ENCODE results near the gene CA5A.

DNA sequence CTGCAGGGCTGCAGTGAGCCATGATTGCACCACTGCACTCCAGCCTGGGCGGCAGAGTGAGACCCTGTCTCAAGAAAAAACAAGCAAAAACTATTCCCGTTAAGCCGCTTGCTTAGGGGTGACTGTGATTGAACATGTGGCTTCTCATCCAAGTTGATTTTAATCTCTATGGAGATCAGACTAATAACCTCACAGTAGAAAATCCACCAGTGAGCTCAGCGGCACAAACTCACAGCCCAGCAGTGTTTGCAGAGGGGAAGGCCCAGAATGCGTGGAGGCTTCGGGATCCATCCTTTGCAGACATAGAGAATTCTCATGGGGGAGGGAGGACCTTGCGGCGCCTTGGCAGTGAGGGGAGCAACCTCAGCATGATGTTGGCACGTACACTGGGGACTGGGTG is 22.3 kb upstream of the CA5A start:
- no peak for TF ChIP-seq POLR2A (IDR thresholded peaks at IDR 0.05; ENCODE audit: low read depth, low read length)
- no peak for TF ChIP-seq POLR2AphosphoS5 (IDR thresholded peaks at IDR 0.05; ENCODE audit: low read depth, low read length)
